Panc1 (cell line): ENCODE measurements around the gene SLC39A10. TPM values are rescaled to one million over a fixed set of nuclear protein-coding genes. Genes with fewer than 3 reads are reported as not detected.

Experiments used
- ATAC-seq: fragments of 200-7000 bp; cut with Tn5 transposase; 2 replicates; pipeline ENCODE4 v1.9.1; 2020; ENCODE audit warnings: mild to moderate bottlenecking, moderate library complexity
- BruUV-seq: library from RNA; stranded (reverse); fragments of 400-500 nt; replicated peaks from 2 replicates; lab custom pipeline; 2021; lab: Mats Ljungman, UMichigan
- CTCF ChIA-PET: fragments of 300-600 bp; sonication (Branson Sonifier 250); formaldehyde crosslinking; loops from one replicate; lab custom pipeline; 2022; ENCODE audit warnings: antibody characterized with exemption; lab: Charles Lee
- POLR2A ChIA-PET: fragments of 300-600 bp; sonication (Branson Sonifier 250); formaldehyde crosslinking; loops from one replicate; lab custom pipeline; 2022; ENCODE audit warnings: antibody characterized with exemption; lab: Charles Lee
- DNase-seq: peaks from one replicate; pipeline ENCODE4 v3.0.0-alpha.2; 2010; ENCODE audit warnings: low read depth, low spot score
- H3K27ac ChIP-seq: 2 replicates; pipeline ENCODE4 v1.5.1; 2011; ENCODE audit warnings: mild to moderate bottlenecking, low read length, inconsistent platforms
- H3K27me3 ChIP-seq: fragments of 200-500 bp; sonication (Bioruptor generic); 2 replicates; pipeline ENCODE4 v1.6.0; 2014; ENCODE audit warnings: low read length, inconsistent platforms; ENCODE audit not compliant: control insufficient read depth, insufficient read depth
- H3K36me3 ChIP-seq: fragments of 200-500 bp; sonication (Bioruptor generic); 2 replicates; pipeline ENCODE4 v1.5.1; 2014; ENCODE audit warnings: inconsistent platforms, mild to moderate bottlenecking, low read length, moderate library complexity; ENCODE audit not compliant: control insufficient read depth, insufficient read depth
- H3K4me1 ChIP-seq: 2 replicates; pipeline ENCODE4 v1.5.1; 2011; ENCODE audit warnings: inconsistent platforms, mild to moderate bottlenecking, low read length, moderate library complexity; ENCODE audit not compliant: control insufficient read depth, insufficient read depth
- H3K4me3 ChIP-seq, 2 experiments: 2 replicates each; pipeline ENCODE4 v1.5.1; 2011 to 2012; ENCODE audit warnings: low read depth in 2 of 2, low read length in 2 of 2, mild to moderate bottlenecking in 2 of 2, inconsistent platforms in 1 of 2, moderate library complexity in 1 of 2
- H3K9me3 ChIP-seq: fragments of 200-500 bp; sonication (Bioruptor generic); 2 replicates; pipeline ENCODE4 v1.5.1; 2014; ENCODE audit warnings: low read depth, mild to moderate bottlenecking, inconsistent platforms, low read length, moderate library complexity; ENCODE audit not compliant: control insufficient read depth, insufficient read depth
- POLR2AphosphoS5 ChIP-seq: IDR thresholded peaks from 2 replicates; pipeline ENCODE4 v1.6.1; 2012; ENCODE audit warnings: mild to moderate bottlenecking, low read depth, low read length, moderate library complexity
- SIN3A ChIP-seq: IDR thresholded peaks from 2 replicates; pipeline ENCODE4 v1.6.1; 2012; ENCODE audit warnings: low read depth, mild to moderate bottlenecking, low read length, moderate library complexity, borderline replicate concordance; ENCODE audit not compliant: insufficient read depth
- TCF7L2 ChIP-seq: IDR thresholded peaks from 2 replicates; pipeline ENCODE4 v1.6.1; 2011; ENCODE audit warnings: mild to moderate bottlenecking, low read depth, low read length, inconsistent platforms
- in situ Hi-C: cut with HindIII; loops from 2 replicates; pipeline ENCODE4 v1.10.0; 2016; ENCODE audit warnings: low sequenced_read_pairs, low pct_unique_long_range_greater_than_20kb
- intact Hi-C: fragments of 100-400 bp; cut with micrococcal nuclease; formaldehyde crosslinking; loops from one replicate; pipeline ENCODE4 v1.10.0; 2022; ENCODE audit not compliant: unreplicated experiment
- total RNA-seq: library from RNA; stranded (reverse); gene quantifications from one replicate; pipeline ENCODE4 v1.2.1, GENCODE V29; 2021; ENCODE audit not compliant: unreplicated experiment
- TF ChIP-seq, protein P1 (sequence below): fragments of 450-650 bp; IDR thresholded peaks from 2 replicates; pipeline ENCODE4 v1.5.1; 2017; ENCODE audit warnings: mild to moderate bottlenecking
- TF ChIP-seq, protein P2 (sequence below), 2 experiments: IDR thresholded peaks; 2 replicates each; pipeline ENCODE4 v1.6.1; 2011 to 2012; ENCODE audit warnings: low read depth in 2 of 2, control low read depth in 1 of 2, low read length in 1 of 2, mild to moderate bottlenecking in 1 of 2, moderate library complexity in 1 of 2; ENCODE audit not compliant: insufficient read depth in 1 of 2

Gene SLC39A10
- total RNA-seq, 1 experiment from 2014 or later = 45.9 TPM

DNA sequence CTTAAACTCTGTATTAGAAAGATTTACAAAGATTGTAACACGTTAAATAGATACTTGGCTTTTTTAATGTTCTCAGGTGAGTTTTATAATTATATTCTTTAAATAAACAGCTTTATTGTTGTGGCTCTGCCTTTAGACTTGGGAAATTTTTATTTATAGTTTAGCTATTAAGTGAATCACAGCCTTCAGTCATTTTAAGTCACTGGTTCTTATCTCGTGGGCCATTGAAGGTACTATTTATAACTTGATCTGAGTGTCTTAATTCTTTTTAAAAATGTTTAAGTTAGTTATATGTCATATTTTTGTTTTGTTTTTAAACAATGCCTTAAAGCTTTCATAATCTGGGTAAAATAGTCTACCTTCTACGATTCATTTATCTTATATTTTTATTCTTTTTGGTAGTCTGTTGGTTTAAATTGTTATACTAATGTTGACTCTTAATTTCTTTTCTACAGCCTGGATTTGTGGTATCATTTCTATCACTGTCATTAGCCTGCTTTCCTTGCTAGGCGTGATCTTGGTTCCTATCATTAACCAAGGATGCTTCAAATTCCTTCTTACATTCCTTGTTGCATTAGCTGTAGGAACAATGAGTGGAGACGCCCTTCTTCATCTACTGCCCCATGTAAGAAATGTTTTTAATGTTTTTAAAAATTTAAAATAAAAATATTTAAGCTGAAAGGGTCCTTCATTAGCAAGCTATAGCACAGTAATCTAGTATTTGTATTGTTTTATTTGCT lies 49.3 kb downstream of the SLC39A10 start:
- intact Hi-C loops (no loop called here), in situ Hi-C loops (no loop called here)
- no TSS peak for BruUV-seq
- DNase-seq (no peak), ATAC-seq (no peak)
- Histone ChIP-seq H3K4me1 (no peaks in the 10 kb centered on the region), H3K4me3 (no peak overlapping the region), H3K9me3 (no peaks in the 10 kb centered on the region), H3K36me3 (no peaks in the 10 kb centered on the region), H3K27ac (no peak overlapping the region), H3K27me3 (no peaks in the 10 kb centered on the region)
- no peak for TF ChIP-seq POLR2AphosphoS5
- no peak for TF ChIP-seq SIN3A
- TF ChIP-seq, protein P1, sequence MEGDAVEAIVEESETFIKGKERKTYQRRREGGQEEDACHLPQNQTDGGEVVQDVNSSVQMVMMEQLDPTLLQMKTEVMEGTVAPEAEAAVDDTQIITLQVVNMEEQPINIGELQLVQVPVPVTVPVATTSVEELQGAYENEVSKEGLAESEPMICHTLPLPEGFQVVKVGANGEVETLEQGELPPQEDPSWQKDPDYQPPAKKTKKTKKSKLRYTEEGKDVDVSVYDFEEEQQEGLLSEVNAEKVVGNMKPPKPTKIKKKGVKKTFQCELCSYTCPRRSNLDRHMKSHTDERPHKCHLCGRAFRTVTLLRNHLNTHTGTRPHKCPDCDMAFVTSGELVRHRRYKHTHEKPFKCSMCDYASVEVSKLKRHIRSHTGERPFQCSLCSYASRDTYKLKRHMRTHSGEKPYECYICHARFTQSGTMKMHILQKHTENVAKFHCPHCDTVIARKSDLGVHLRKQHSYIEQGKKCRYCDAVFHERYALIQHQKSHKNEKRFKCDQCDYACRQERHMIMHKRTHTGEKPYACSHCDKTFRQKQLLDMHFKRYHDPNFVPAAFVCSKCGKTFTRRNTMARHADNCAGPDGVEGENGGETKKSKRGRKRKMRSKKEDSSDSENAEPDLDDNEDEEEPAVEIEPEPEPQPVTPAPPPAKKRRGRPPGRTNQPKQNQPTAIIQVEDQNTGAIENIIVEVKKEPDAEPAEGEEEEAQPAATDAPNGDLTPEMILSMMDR = no peak
- TF ChIP-seq, protein P2, sequence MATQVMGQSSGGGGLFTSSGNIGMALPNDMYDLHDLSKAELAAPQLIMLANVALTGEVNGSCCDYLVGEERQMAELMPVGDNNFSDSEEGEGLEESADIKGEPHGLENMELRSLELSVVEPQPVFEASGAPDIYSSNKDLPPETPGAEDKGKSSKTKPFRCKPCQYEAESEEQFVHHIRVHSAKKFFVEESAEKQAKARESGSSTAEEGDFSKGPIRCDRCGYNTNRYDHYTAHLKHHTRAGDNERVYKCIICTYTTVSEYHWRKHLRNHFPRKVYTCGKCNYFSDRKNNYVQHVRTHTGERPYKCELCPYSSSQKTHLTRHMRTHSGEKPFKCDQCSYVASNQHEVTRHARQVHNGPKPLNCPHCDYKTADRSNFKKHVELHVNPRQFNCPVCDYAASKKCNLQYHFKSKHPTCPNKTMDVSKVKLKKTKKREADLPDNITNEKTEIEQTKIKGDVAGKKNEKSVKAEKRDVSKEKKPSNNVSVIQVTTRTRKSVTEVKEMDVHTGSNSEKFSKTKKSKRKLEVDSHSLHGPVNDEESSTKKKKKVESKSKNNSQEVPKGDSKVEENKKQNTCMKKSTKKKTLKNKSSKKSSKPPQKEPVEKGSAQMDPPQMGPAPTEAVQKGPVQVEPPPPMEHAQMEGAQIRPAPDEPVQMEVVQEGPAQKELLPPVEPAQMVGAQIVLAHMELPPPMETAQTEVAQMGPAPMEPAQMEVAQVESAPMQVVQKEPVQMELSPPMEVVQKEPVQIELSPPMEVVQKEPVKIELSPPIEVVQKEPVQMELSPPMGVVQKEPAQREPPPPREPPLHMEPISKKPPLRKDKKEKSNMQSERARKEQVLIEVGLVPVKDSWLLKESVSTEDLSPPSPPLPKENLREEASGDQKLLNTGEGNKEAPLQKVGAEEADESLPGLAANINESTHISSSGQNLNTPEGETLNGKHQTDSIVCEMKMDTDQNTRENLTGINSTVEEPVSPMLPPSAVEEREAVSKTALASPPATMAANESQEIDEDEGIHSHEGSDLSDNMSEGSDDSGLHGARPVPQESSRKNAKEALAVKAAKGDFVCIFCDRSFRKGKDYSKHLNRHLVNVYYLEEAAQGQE (IDR thresholded peaks at IDR 0.05; ENCODE audit: insufficient read depth in 1 of 2, low read depth in 2 of 2, low read length in 1 of 2) = no peak
- TF ChIP-seq TCF7L2 = no peak
- POLR2A ChIA-PET = no interaction called here
- CTCF ChIA-PET = no interaction called here

DNA sequence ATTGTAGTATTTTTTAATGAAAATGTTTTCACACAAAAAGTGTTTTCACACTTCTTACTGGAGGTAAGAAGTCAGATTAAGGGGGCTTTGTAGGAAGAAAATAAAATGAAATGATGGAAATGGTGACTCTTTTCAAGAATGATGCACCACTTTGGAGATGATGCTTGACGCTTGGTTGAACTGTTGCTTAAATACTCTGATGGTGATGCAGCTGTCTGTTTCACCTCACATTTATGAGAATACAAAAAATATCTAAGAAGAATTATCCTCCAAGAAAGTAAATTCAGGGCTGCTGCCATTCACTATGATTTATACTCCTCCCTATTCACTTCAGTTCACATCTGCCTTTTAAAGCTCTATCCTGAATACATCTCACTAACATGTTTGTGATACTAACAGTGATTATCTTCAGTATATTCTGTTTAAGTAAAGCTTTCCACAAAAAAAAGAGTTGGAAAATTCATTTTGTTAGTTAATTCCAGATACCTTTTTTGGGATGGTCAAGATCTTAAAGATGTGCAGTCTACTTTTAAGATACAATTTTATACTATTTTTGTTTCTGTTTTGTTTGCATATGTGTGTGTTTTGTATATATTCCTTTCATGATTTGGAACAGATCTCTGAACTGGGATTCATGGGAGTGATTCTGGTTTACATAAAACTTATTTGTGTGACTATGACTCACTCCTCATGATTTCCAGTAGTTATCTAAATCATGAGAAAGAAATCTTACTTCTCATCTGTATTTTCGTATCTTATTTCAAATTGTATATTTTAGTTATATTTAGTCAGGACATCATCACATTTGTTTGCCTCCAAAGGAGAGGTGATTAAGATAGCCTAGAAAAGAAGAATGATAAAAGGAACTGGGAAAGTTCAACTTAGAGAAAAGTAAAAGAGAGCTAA lies 53.1 kb downstream of the SLC39A10 start:
- H3K36me3 ChIP-seq = no peaks in the 10 kb centered on the region; the same call in 1 of the 2 replicates
- H3K27me3 ChIP-seq = no peaks in the 10 kb centered on the region
- DNase-seq = no peak
- no peak overlapping the region for H3K4me3 ChIP-seq
- H3K4me1 ChIP-seq = no peaks in the 10 kb centered on the region
- no peaks in the 10 kb centered on the region for H3K9me3 ChIP-seq
- intact Hi-C loops = no loop called here
- ChIA-PET POLR2A (no interaction called here), CTCF (no interaction called here)
- BruUV-seq = no TSS peak
- TF ChIP-seq TCF7L2 (no peak), SIN3A (no peak), POLR2AphosphoS5 (no peak)
- TF ChIP-seq, protein P2 (IDR thresholded peaks at IDR 0.05; ENCODE audit: insufficient read depth in 1 of 2, low read depth in 2 of 2, low read length in 1 of 2) = no peak
- TF ChIP-seq, protein P1 = no peak
- H3K27ac ChIP-seq = no peak overlapping the region
- in situ Hi-C loops = no loop called here
- no peak for ATAC-seq
